ENCODE measurements around the gene CHMP6. TPM values are rescaled to one million over a fixed set of nuclear protein-coding genes. Genes with fewer than 3 reads are reported as not detected.

The CHMP6 gene
- total RNA-seq, 1 donor from 2014 or later, result 27.6 TPM

DNA sequence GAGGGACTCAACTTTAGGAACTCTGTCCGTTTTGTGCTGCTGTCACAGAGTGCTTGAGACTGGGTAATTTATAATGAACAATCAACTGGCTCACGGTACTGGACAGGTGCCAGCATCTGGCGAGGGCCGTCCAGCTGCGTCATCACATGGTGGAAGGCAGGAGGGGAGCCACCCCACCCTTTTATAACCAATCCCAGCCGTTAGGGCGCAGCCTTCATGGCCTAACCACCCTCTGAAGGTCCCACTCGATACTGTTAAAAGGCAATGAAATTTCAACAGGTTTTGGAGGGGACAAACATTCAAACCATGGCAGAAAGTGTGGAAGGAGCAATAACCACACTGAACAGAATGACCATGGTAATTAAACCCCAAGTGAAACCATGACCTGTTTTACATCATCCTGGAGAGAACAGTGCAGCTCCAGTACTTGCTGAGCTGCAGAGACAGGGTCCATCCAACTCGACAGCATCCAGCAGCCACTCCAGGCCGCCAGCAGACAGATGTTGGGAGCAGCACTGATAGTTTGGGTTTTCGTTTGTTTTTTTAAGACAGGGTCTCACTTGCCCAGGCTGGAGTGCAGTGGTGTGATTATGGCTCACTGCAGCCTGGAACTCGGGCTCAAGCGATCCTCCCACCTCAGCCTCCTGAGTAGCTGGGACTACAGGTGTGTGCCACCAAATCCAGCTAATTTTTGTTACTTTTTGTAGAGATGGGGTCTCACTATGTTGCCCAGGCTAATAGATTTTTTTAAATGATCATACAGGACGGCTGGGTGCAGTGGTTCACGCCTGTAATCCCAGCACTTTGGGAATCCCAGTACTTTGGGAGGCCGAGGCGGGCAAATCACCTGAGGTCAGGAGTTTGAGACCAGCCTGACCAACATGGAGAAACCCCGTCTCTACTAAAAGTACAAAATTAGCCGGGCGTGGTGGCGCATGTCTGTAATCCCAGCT, 11.0 kb downstream of the CHMP6 start:
- TF ChIP-seq, protein P1, sequence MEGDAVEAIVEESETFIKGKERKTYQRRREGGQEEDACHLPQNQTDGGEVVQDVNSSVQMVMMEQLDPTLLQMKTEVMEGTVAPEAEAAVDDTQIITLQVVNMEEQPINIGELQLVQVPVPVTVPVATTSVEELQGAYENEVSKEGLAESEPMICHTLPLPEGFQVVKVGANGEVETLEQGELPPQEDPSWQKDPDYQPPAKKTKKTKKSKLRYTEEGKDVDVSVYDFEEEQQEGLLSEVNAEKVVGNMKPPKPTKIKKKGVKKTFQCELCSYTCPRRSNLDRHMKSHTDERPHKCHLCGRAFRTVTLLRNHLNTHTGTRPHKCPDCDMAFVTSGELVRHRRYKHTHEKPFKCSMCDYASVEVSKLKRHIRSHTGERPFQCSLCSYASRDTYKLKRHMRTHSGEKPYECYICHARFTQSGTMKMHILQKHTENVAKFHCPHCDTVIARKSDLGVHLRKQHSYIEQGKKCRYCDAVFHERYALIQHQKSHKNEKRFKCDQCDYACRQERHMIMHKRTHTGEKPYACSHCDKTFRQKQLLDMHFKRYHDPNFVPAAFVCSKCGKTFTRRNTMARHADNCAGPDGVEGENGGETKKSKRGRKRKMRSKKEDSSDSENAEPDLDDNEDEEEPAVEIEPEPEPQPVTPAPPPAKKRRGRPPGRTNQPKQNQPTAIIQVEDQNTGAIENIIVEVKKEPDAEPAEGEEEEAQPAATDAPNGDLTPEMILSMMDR (IDR thresholded peaks at IDR 0.05), result no peak
- H3K4me3 Mint-ChIP-seq (ENCODE audit: unreplicated experiment), result no peak overlapping the region
- peaks cover 40% of the 10 kb centered on the region for H3K27me3 Mint-ChIP-seq (ENCODE audit: low read depth)
- DNase-seq (ENCODE audit: low spot score), result no peak
- H3K9me3 Mint-ChIP-seq (ENCODE audit: low read depth), result no peaks in the 10 kb centered on the region
- H3K27ac Mint-ChIP-seq (ENCODE audit: unreplicated experiment), result no peak overlapping the region
- peaks cover 17% of the 10 kb centered on the region for H3K4me1 Mint-ChIP-seq (ENCODE audit: low read depth)
- H3K36me3 Mint-ChIP-seq (ENCODE audit: low read depth), result peaks cover 8% of the 10 kb centered on the region

DNA sequence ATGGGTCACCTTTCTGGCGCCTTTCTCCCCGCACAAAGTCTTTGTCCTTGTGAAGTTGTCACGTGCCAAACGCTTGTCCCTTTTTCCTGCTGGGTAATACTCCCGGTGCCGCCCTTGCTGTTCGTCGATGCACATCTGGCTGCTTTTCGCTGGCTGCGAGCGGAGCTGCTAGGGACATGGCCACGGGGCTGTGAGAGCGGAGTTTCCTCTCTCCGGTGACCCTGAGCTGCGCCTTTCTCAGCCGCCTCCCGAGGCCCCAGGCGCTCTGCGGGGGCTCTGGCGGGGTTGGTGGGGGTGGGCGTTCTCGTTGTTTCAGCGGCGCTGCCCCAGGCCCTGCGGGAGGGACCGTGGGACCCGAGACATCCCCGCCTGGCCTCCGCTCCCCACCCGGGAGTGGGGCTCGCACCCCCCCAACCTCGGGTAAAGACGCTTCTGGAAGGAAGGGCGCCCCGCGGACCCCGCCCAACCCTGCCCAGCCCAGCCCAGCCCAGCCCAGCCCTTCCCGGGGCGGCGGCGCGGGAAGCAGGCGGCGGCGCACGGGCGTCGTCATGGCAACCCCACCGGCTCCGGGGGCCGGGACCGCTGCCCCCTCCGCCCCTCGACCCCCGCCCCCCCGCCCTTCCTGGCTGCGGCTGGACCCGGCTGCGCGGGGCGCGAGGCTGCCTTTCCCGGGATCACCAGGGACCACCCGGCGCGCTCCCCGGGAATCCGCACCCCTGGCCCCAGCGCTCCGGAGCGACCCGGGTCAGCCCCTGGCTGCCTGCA, 12.3 kb downstream of the CHMP6 start:
- no peak for DNase-seq (ENCODE audit: low spot score)
- Mint-ChIP-seq H3K27ac (ENCODE audit: unreplicated experiment) (no peak overlapping the region), H3K9me3 (ENCODE audit: low read depth) (no peaks in the 10 kb centered on the region), H3K27me3 (ENCODE audit: low read depth) (peaks cover 42% of the 10 kb centered on the region), H3K4me3 (ENCODE audit: unreplicated experiment) (peak overlapping the region; percentile 35), H3K4me1 (ENCODE audit: low read depth) (peaks cover 17% of the 10 kb centered on the region), H3K36me3 (ENCODE audit: low read depth) (peaks cover 5% of the 10 kb centered on the region)
- TF ChIP-seq, protein P1 (IDR thresholded peaks at IDR 0.05), result no peak

DNA sequence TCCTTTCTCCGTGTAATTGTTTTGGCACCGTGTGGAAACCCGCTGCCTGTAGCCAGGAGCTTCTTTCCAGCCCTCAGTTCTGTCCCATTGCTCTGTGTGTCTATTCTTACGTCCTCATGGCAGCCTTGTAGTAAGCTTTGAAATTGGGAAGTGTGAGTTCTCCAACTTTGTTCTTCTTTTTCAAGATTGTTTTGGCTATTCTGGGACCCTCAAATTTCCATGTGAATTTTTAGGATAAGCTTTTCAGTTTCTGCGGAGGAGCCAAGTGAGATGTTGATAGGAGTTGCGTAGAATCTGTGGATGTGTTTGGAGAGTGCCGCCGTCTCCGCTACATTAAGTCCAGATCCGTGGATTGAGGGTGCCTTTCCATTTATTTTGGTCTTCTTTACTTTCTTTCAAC, 15.2 kb downstream of the CHMP6 start:
- H3K27me3 Mint-ChIP-seq (ENCODE audit: low read depth), result peaks cover 36% of the 10 kb centered on the region
- no peak for DNase-seq (ENCODE audit: low spot score)
- no peak overlapping the region for H3K4me3 Mint-ChIP-seq (ENCODE audit: unreplicated experiment)
- TF ChIP-seq, protein P1 (IDR thresholded peaks at IDR 0.05), result no peak
- no peak overlapping the region for H3K27ac Mint-ChIP-seq (ENCODE audit: unreplicated experiment)
- H3K4me1 Mint-ChIP-seq (ENCODE audit: low read depth), result peaks cover 18% of the 10 kb centered on the region
- H3K36me3 Mint-ChIP-seq (ENCODE audit: low read depth), result peaks cover 5% of the 10 kb centered on the region
- peaks cover 10% of the 10 kb centered on the region for H3K9me3 Mint-ChIP-seq (ENCODE audit: low read depth)

DNA sequence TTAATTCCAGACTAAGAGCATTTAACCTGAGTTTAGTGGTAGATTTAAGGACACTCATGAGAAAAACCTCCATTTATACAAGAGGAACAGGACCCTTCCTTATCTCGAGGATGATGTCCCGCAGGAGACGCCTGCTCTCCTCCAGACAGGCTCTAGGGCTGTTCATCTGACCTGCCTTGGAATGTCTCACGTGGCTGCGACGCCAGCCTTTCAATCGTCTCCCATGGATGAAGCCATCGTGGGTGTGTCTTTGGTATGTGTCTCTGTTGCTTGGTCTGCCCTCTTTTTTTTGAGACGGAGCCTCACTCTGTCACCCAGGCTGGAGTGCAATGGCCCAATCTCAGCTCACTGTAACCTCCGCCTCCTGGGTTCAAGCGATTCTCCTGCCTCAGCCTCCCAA, 16.5 kb downstream of the CHMP6 start:
- Mint-ChIP-seq H3K4me3 (ENCODE audit: unreplicated experiment) (no peak overlapping the region), H3K36me3 (ENCODE audit: low read depth) (peaks cover 5% of the 10 kb centered on the region), H3K27ac (ENCODE audit: unreplicated experiment) (no peak overlapping the region), H3K27me3 (ENCODE audit: low read depth) (peaks cover 27% of the 10 kb centered on the region), H3K4me1 (ENCODE audit: low read depth) (peaks cover 15% of the 10 kb centered on the region), H3K9me3 (ENCODE audit: low read depth) (peaks cover 12% of the 10 kb centered on the region)
- DNase-seq (ENCODE audit: low spot score), result no peak
- TF ChIP-seq, protein P1 (IDR thresholded peaks at IDR 0.05), result no peak

DNA sequence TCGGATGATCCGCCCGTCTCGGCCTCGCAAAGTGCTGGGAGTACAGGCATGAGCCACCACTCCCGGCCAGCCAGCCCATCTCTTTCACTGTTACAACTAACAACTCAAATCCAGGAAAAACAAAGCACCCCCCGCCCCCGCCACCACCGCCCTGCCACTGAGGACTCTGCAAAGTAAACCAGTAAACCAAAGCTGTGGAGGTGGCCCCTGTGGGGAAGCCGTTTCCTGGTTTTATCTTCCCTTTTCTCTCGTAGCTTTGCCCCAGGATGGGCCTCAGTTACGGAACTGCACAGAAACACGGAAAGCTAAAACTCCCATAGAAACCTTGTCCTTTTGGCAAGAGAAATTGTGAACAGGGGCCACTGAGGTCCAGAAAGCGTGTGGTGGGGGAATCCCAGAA, 17.5 kb downstream of the CHMP6 start:
- no peak overlapping the region for H3K27ac Mint-ChIP-seq (ENCODE audit: unreplicated experiment)
- peaks cover 21% of the 10 kb centered on the region for H3K27me3 Mint-ChIP-seq (ENCODE audit: low read depth)
- peaks cover 5% of the 10 kb centered on the region for H3K36me3 Mint-ChIP-seq (ENCODE audit: low read depth)
- TF ChIP-seq, protein P1 (IDR thresholded peaks at IDR 0.05), result no peak
- H3K4me1 Mint-ChIP-seq (ENCODE audit: low read depth), result peaks cover 9% of the 10 kb centered on the region
- no peak overlapping the region for H3K4me3 Mint-ChIP-seq (ENCODE audit: unreplicated experiment)
- H3K9me3 Mint-ChIP-seq (ENCODE audit: low read depth), result peaks cover 12% of the 10 kb centered on the region
- DNase-seq (ENCODE audit: low spot score), result no peak

Measured in chondrocyte (in vitro differentiated cells).